ENCODE results near the gene RAB24.

Gene RAB24

GRCh38 chr5:177299697-177300096 is 3.8 kb downstream of the RAB24 start:
- no peak overlapping the region for H3K4me3 ChIP-seq (replicated peaks in 1 of 2; ENCODE audit: low read depth in 2 of 2, low read length in 2 of 2)

GRCh38 chr5:177297922-177298321 is 5.6 kb downstream of the RAB24 start:
- H3K4me3 ChIP-seq (replicated peaks in 1 of 2; ENCODE audit: low read depth in 2 of 2, low read length in 2 of 2), result no peak overlapping the region
- no peak for DNase-seq (ENCODE audit: low read depth in 2 of 2)
- TF ChIP-seq, protein P1, sequence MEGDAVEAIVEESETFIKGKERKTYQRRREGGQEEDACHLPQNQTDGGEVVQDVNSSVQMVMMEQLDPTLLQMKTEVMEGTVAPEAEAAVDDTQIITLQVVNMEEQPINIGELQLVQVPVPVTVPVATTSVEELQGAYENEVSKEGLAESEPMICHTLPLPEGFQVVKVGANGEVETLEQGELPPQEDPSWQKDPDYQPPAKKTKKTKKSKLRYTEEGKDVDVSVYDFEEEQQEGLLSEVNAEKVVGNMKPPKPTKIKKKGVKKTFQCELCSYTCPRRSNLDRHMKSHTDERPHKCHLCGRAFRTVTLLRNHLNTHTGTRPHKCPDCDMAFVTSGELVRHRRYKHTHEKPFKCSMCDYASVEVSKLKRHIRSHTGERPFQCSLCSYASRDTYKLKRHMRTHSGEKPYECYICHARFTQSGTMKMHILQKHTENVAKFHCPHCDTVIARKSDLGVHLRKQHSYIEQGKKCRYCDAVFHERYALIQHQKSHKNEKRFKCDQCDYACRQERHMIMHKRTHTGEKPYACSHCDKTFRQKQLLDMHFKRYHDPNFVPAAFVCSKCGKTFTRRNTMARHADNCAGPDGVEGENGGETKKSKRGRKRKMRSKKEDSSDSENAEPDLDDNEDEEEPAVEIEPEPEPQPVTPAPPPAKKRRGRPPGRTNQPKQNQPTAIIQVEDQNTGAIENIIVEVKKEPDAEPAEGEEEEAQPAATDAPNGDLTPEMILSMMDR (IDR thresholded peaks at IDR 0.05; ENCODE audit: low read depth, low read length), result no peak

More at GRCh38 chr5:177299697-177300096, 3.8 kb downstream of the RAB24 start:
- TF ChIP-seq, protein P1 (IDR thresholded peaks at IDR 0.05; ENCODE audit: low read depth, low read length), result no peak
- no peak for DNase-seq (ENCODE audit: low read depth in 2 of 2)

DNA sequence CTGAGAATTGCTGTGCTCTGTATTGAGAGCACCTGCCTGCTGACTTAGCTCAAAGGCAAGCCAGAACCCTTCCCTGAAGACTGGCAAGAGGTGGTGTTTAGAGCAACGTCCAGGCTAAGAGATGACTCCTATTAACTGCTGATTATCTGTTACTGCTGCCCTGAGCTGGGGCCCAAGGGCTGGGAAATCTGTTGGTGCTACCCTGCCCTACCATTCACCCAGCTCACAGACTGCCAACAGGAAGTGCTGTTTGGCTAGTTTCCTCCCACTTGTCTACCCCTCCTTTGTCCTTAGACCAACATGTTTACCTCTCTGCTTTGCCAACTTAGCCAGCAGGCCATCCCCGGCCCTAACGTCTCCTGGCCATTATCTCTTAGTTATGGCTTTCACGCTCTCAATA is 6.9 kb downstream of the RAB24 start:
- H3K4me3 ChIP-seq (replicated peaks in 1 of 2; ENCODE audit: low read depth in 2 of 2, low read length in 2 of 2), result no peak overlapping the region
- no peak for DNase-seq (ENCODE audit: low read depth in 2 of 2)
- TF ChIP-seq, protein P1 (IDR thresholded peaks at IDR 0.05; ENCODE audit: low read depth, low read length), result no peak

GRCh38 chr5:177295924-177296323 is 7.6 kb downstream of the RAB24 start:
- no peak overlapping the region for H3K4me3 ChIP-seq (replicated peaks in 1 of 2; ENCODE audit: low read depth in 2 of 2, low read length in 2 of 2)
- TF ChIP-seq, protein P1 (IDR thresholded peaks at IDR 0.05; ENCODE audit: low read depth, low read length), result no peak
- DNase-seq (ENCODE audit: low read depth in 2 of 2), result no peak

DNA sequence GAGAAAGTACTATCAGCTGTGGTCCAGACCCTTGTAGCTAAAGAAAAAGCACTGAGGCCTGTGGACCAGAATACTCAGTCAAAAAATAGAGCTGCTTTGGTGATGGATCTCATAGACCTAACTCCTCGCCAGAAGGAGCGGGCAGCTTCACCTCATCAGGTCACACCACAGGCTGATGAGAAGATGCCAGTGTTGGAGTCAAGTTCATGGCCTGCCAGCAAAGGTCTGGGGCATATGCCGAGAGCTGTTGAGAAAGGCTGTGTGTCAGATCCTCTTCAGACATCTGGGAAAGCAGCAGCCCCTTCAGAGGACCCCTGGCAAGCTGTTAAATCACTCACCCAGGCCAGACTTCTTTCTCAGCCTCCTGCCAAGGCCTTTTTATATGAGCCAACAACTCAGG is 8.9 kb downstream of the RAB24 start:
- TF ChIP-seq, protein P1 (IDR thresholded peaks at IDR 0.05; ENCODE audit: low read depth, low read length), result no peak
- no peak for DNase-seq (ENCODE audit: low read depth in 2 of 2)

GRCh38 chr5:177293819-177294581 is 9.5 kb downstream of the RAB24 start:
- DNase-seq (ENCODE audit: low read depth in 2 of 2), result no peak
- H3K4me3 ChIP-seq (replicated peaks in 1 of 2; ENCODE audit: low read depth in 2 of 2, low read length in 2 of 2), result no peak overlapping the region
- TF ChIP-seq, protein P1 (IDR thresholded peaks at IDR 0.05; ENCODE audit: low read depth, low read length), result no peak

More for the DNA sequence above, 8.9 kb downstream of the RAB24 start:
- no peak overlapping the region for H3K4me3 ChIP-seq (replicated peaks in 1 of 2; ENCODE audit: low read depth in 2 of 2, low read length in 2 of 2)
